SK-N-MC (cell line): ENCODE measurements around the gene CPLX3.

Experiments used
- DNase-seq: peaks from one replicate; pipeline ENCODE4 v3.0.0-alpha.2; 2011; ENCODE audit warnings: low read depth, low spot score
- H3K27ac ChIP-seq: fragments of 200-600 bp; sonication (generic); 2 replicates; pipeline ENCODE4 v1.5.1; 2016; ENCODE audit warnings: mixed run types
- H3K36me3 ChIP-seq: fragments of 200-600 bp; sonication (generic); 2 replicates; pipeline ENCODE4 v1.6.1; 2017; ENCODE audit warnings: antibody characterized with exemption, low read length, mixed read lengths; ENCODE audit not compliant: insufficient read depth
- H3K4me3 ChIP-seq: fragments of 200-600 bp; sonication (generic); 2 replicates; pipeline ENCODE4 v1.5.1; 2016
- H3K9ac ChIP-seq: fragments of 200-600 bp; sonication (generic); 2 replicates; pipeline ENCODE4 v1.8.0; 2017; ENCODE audit warnings: mixed run types, mixed read lengths; ENCODE audit not compliant: insufficient read length
- H3K9me3 ChIP-seq: fragments of 200-600 bp; sonication (generic); 2 replicates; pipeline ENCODE4 v1.6.1; 2017; ENCODE audit warnings: low read depth, mild to moderate bottlenecking, antibody characterized with exemption, low read length, moderate library complexity, mixed read lengths
- EZH2 ChIP-seq: fragments of 200-600 bp; sonication (generic); IDR thresholded peaks from one replicate; pipeline ENCODE4 v1.6.1; 2017; ENCODE audit warnings: antibody characterized with exemption
- FOXP2 ChIP-seq: optimal IDR thresholded peaks from 2 replicates; pipeline ENCODE3; 2011; ENCODE audit warnings: mild to moderate bottlenecking, moderate library complexity; ENCODE audit not compliant: insufficient read depth; ENCODE audit errors: extremely low read length, control extremely low read depth
- POLR2AphosphoS5 ChIP-seq: IDR thresholded peaks from 2 replicates; pipeline ENCODE4 v1.6.1; 2012; ENCODE audit warnings: mild to moderate bottlenecking, low read depth, low read length, borderline replicate concordance

CPLX3 gene

GRCh38 chr15:74799255-74799855 lies 27.1 kb upstream of the CPLX3 start:
- Histone ChIP-seq H3K9ac (no peak overlapping the region), H3K27ac (no peak overlapping the region)
- TF ChIP-seq EZH2 (no peak), FOXP2 (no peak), POLR2AphosphoS5 (no peak)

DNA sequence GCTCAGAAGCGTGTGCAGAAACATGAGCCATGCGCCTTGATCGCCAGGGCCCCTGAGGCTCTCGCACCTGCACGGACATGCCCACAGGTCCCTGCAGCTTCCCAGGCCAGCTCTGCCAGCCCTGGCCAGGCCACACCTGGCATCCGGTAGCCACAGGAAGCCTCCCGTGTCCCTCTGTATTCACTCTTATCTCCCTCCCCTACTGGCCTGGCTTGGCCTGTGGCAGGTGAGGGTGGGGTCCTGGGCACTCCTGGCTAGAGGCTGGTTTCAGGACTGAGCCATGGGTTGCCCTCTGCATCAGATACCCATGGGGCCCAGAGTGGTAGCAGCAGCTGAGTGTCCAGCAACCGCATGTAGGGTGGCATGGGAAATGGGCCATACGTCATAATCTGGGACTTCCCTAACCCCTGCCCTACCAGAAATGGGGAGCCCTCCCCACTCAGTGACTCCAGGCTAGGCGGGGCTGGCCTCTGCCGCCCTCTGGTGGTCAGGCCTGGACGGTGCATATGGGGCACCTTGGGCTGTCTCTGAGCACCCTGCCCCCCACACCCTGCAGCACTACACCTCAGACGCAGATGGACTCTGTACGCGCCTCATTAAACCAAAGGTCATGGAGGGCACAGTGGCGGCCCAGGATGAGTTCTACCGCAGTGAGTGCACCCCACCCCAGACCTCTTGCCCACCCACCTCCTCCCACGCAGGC lies 26.4 kb upstream of the CPLX3 start:
- no peak overlapping the region for H3K27ac ChIP-seq
- no peak overlapping the region for H3K9ac ChIP-seq
- H3K36me3 ChIP-seq, result peaks cover 32% of the 10 kb centered on the region; the same call in 1 of the 2 replicates
- DNase-seq, result no peak
- TF ChIP-seq EZH2 (no peak), POLR2AphosphoS5 (no peak), FOXP2 (no peak)
- no peaks in the 10 kb centered on the region for H3K9me3 ChIP-seq
- H3K4me3 ChIP-seq, result no peak overlapping the region

More at GRCh38 chr15:74799255-74799855, 27.1 kb upstream of the CPLX3 start:
- Histone ChIP-seq H3K4me3 (no peak overlapping the region), H3K36me3 (peaks cover 32% of the 10 kb centered on the region; the same call in 1 of the 2 replicates), H3K9me3 (no peaks in the 10 kb centered on the region)
- DNase-seq, result no peak

DNA sequence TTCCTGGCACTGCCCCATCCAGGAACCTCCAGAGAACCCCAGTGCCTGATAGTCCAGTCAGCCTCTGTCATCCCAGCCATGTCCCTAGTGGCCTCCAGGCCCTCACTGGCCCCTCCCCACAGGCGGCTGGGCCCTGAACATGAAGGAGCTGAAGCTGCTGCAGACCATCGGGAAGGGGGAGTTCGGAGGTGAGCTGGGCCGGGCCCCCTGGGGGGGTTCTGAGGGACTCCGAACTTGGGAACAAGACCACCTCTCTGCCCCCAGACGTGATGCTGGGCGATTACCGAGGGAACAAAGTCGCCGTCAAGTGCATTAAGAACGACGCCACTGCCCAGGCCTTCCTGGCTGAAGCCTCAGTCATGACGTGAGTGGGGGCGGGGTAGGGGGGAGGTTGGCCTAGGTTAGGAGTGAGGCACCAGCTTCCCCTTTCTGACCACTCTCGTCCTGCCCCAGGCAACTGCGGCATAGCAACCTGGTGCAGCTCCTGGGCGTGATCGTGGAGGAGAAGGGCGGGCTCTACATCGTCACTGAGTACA lies 25.8 kb upstream of the CPLX3 start:
- no peak overlapping the region for H3K27ac ChIP-seq
- TF ChIP-seq POLR2AphosphoS5, result no peak
- TF ChIP-seq EZH2, result no peak
- no peak for TF ChIP-seq FOXP2

DNA sequence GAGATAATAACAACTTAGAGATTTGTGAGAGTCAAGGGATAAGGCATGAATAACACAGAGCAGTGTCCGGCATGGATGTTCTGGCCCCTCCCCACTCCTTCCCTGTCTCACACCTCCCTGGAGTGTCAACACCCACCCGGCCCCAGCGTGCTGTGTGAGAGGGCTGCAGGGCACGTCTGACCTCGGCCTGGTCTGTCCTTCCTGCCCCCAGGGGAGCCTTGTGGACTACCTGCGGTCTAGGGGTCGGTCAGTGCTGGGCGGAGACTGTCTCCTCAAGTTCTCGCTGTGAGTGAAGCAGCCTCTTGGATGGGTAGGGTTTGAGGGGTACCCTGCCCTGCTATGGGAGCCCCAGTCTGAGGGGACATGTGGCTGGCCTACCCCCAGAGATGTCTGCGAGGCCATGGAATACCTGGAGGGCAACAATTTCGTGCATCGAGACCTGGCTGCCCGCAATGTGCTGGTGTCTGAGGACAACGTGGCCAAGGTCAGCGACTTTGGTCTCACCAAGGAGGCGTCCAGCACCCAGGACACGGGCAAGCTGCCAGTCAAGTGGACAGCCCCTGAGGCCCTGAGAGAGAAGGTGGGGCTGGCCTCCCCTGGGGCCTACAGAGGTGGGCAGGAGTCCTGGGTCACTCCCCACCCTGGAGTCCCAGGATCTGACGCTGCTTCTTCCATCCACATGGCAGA lies 25.0 kb upstream of the CPLX3 start:
- H3K9ac ChIP-seq, result no peak overlapping the region
- H3K27ac ChIP-seq, result no peak overlapping the region
- TF ChIP-seq FOXP2, result no peak
- TF ChIP-seq EZH2, result no peak
- 0 out of 2 replicates have a peak, but pooled peaks have one; percentile 3 for TF ChIP-seq POLR2AphosphoS5
- H3K4me3 ChIP-seq, result no peak overlapping the region
- no peaks in the 10 kb centered on the region for H3K9me3 ChIP-seq
- no peak for DNase-seq
- H3K36me3 ChIP-seq, result peaks cover 32% of the 10 kb centered on the region; the same call in 1 of the 2 replicates

More for the DNA sequence above, 25.8 kb upstream of the CPLX3 start:
- no peak overlapping the region for H3K9ac ChIP-seq
- H3K9me3 ChIP-seq, result no peaks in the 10 kb centered on the region
- DNase-seq, result no peak
- peaks cover 32% of the 10 kb centered on the region; the same call in 1 of the 2 replicates for H3K36me3 ChIP-seq
- no peak overlapping the region for H3K4me3 ChIP-seq

GRCh38 chr15:74802290-74802689 lies 24.1 kb upstream of the CPLX3 start:
- no peak for TF ChIP-seq EZH2
- TF ChIP-seq FOXP2, result no peak
- TF ChIP-seq POLR2AphosphoS5, result no peak
- Histone ChIP-seq H3K27ac (no peak overlapping the region), H3K9ac (no peak overlapping the region), H3K9me3 (no peaks in the 10 kb centered on the region), H3K36me3 (peaks cover 32% of the 10 kb centered on the region; the same call in 1 of the 2 replicates), H3K4me3 (no peak overlapping the region)
- DNase-seq, result no peak

- no peak for TF ChIP-seq EZH2
- no peak for TF ChIP-seq POLR2AphosphoS5
- no peak for TF ChIP-seq FOXP2
- H3K9ac ChIP-seq, result no peak overlapping the region
- H3K9me3 ChIP-seq, result no peaks in the 10 kb centered on the region
- no peak overlapping the region for H3K27ac ChIP-seq
- no peak for DNase-seq
- H3K4me3 ChIP-seq, result no peak overlapping the region
- H3K36me3 ChIP-seq, result peaks cover 32% of the 10 kb centered on the region; the same call in 1 of the 2 replicates
Observed at GRCh38 chr15:74802862-74803447, 23.5 kb upstream of the CPLX3 start.

GRCh38 chr15:74804935-74805334 lies 21.5 kb upstream of the CPLX3 start:
- no peak overlapping the region for H3K27ac ChIP-seq
- TF ChIP-seq POLR2AphosphoS5 (no peak), FOXP2 (no peak), EZH2 (no peak)
- no peak overlapping the region for H3K9ac ChIP-seq
- no peaks in the 10 kb centered on the region for H3K9me3 ChIP-seq
- H3K36me3 ChIP-seq, result peaks cover 25% of the 10 kb centered on the region; the same call in 1 of the 2 replicates
- no peak for DNase-seq
- H3K4me3 ChIP-seq, result no peak overlapping the region
